ENCODE results near the gene TMEM186.

- TF ChIP-seq EZH2phosphoT487 (IDR thresholded peaks at IDR 0.05; ENCODE audit: borderline replicate concordance) (no peak), CTCF (conservative IDR thresholded peaks at IDR 0.05; ENCODE audit: low read length) (no peak)
These were observed 33.5 kb downstream of the TMEM186 start for GRCh38 chr16:8763899-8764298.

Data from Loucy (cell line).